Heart left ventricle (tissue), 16 donors: ENCODE data around the gene NBAS. TPM values are rescaled to one million over a fixed set of nuclear protein-coding genes. Genes with fewer than 3 reads are reported as not detected.

ENCODE experiments used
- ATAC-seq, 4 donors: fragments of 200-7000 bp; cut with Tn5 transposase; one replicate each; pipeline ENCODE4 v1.9.1; 2020 to 2022; ENCODE audit warnings: moderate library complexity in 4 of 4, mild to moderate bottlenecking in 3 of 4, moderate number of reproducible peaks in 1 of 4
- DNase-seq, 5 donors: peaks; one replicate each; pipeline ENCODE4 v3.0.0-alpha.2; 2020
- H3K27ac ChIP-seq, 12 donors: fragments of 200-600 bp; sonication (generic) in 4 of 12; one replicate each; pipeline versions ENCODE4 v1.5.0 to v1.8.0; 2016 to 2022; ENCODE audit warnings: mild to moderate bottlenecking in 2 of 12
- H3K27me3 ChIP-seq, 9 donors: fragments of 200-600 bp; sonication (generic) in 2 of 9; one replicate each; pipeline versions ENCODE4 v1.5.1 to v1.8.0; 2016 to 2022; ENCODE audit warnings: mild to moderate bottlenecking in 3 of 9
- H3K36me3 ChIP-seq, 9 donors: fragments of 200-600 bp; sonication (generic) in 2 of 9; one replicate each; pipeline versions ENCODE4 v1.5.0 to v1.8.0; 2018 to 2022; ENCODE audit warnings: mild to moderate bottlenecking in 2 of 9
- H3K4me1 ChIP-seq, 12 donors: fragments of 200-600 bp; sonication (generic) in 4 of 12; one replicate each; pipeline versions ENCODE4 v1.5.0 to v1.8.0; 2016 to 2022; ENCODE audit warnings: mild to moderate bottlenecking in 3 of 12
- H3K4me3 ChIP-seq, 12 donors: fragments of 200-600 bp; sonication (generic) in 4 of 12; one replicate each; pipeline versions ENCODE4 v1.5.0 to v1.8.0; 2017 to 2022; ENCODE audit warnings: mild to moderate bottlenecking in 9 of 12, moderate library complexity in 4 of 12
- H3K9me3 ChIP-seq, 12 donors: fragments of 200-600 bp; sonication (generic) in 4 of 12; one replicate each; pipeline versions ENCODE4 v1.5.0 to v1.8.0; 2016 to 2022; ENCODE audit warnings: mild to moderate bottlenecking in 1 of 12
- CTCF ChIP-seq, 12 donors: fragments of 200-600 bp; sonication (generic) in 4 of 12; IDR thresholded peaks; one replicate each; pipeline versions ENCODE4 v1.5.0 to v1.8.0; 2018 to 2022; ENCODE audit warnings: antibody characterized with exemption in 12 of 12, mild to moderate bottlenecking in 5 of 12
- POLR2A ChIP-seq, 2 donors: fragments of 450-650 bp; IDR thresholded peaks; one replicate each; pipeline ENCODE4 v1.6.1; 2017; ENCODE audit warnings: antibody characterized with exemption in 2 of 2, mild to moderate bottlenecking in 2 of 2, moderate library complexity in 2 of 2
- WGBS, 4 donors: extraction: QIAGEN DNeasy Blood & Tissue Kit in 2 of 4; methylation state at CpG; one replicate each; pipeline versions ENCODE4 v1.1.5 to v1.1.7; 2013 to 2018; 5-methylcytosine and 5-hydroxymethylcytosine counted together
- intact Hi-C, 10 donors: fragments of 100-400 bp; cut with DNase I; formaldehyde crosslinking; loops; one replicate each; pipeline versions ENCODE4 v1.11.1 to v1.14.2; 2022
- polyA plus RNA-seq, 2 donors: library from polyadenylated mRNA; stranded (reverse); fragments of 200-250 nt; gene quantifications; one replicate each; pipeline ENCODE4 v1.2.3, GENCODE V29; 2013
- total RNA-seq, 9 donors: library from RNA; depleted of rRNA in 2 of 9; stranded (reverse); fragments of >200 nt in 2 of 9; fragmentation: NEBNext Ultra II Directional in 3 of 9; extraction: Animal tissue kit (Norgen Biotek cat#: 25700) in 3 of 9; gene quantifications; one replicate each; pipeline versions ENCODE4 v1.1.0 to v1.2.4, GENCODE V29; 2016 to 2023
- donor health status: ischemic (EF 13 %, LVEDD 7.1; RV severe dilation, severe dysfunction).
- donor health status: healthy with polysubstance abuse.
- donor health status: DM: no; HTN: yes; CAD: no.
- donor health status: DM: no; HTN: no; CAD: no.
- donor health status: ischemic (EF 25% LVEDD 6.9; RV normal size, moderate dysfunction).
- donor health status: ischemic (EF 25% LVEDD 5.7; RV mildly dilated, moderate dysfunction).
- donor health status: healthy.
- donor health status: DM: yes; HTN: yes; CAD: no.
- donor health status: ischemic (EF 35%, LVEDD 5.7; RV mildly dilated, moderate dysfunction).
- donor health status: nonischemic (EF 11% LVEDD 7.7; RV severe dilation, severe dysfunction).
- donor health status: DM: yes; HTN: yes; CAD: no.
- donor health status: PGD.
- donor health status: ischemic (EF 29% LVEDD 5.4; RV normal size, mild dysfunction).
- donor health status: nonischemic (EF 23%, LVEDD 6.1; RV moderate dilation, normal function).

The NBAS gene
- total and polyA plus RNA-seq, 11 donors: 23.1 to 63.0 (median 50.5) TPM

GRCh38 chr2:15583826-15584225 lies 22.7 kb upstream of the NBAS start:
- intact Hi-C loops: loop anchor here in 1 of 10 donors (10.0 kb wide), 1 partner anchor 1159 kb away; no protein-coding TSS in a partner anchor
- Histone ChIP-seq H3K4me1 (peaks cover 0 to 4% (median 0%) of the 10 kb centered on the region in 12 donors), H3K27ac (no peak overlapping the region), H3K36me3 (no peaks in the 10 kb centered on the region), H3K4me3 (no peak overlapping the region), H3K27me3 (no peaks in the 10 kb centered on the region), H3K9me3 (no peaks in the 10 kb centered on the region)
- TF ChIP-seq CTCF (IDR thresholded peaks at IDR 0.05): no peak
- TF ChIP-seq POLR2A (IDR thresholded peaks at IDR 0.05): no peak
- ATAC-seq: no peak
- WGBS, 4 donors: 63 to 81% (median 74%) methylated on average over 1 of the region's 1 CpG
- no peak for DNase-seq

- Histone ChIP-seq H3K4me3 (no peak overlapping the region), H3K36me3 (no peaks in the 10 kb centered on the region), H3K27ac (no peak overlapping the region), H3K27me3 (no peaks in the 10 kb centered on the region), H3K9me3 (no peaks in the 10 kb centered on the region), H3K4me1 (peaks cover 0 to 4% (median 0%) of the 10 kb centered on the region in 12 donors)
- TF ChIP-seq POLR2A (IDR thresholded peaks at IDR 0.05): no peak
- no peak for TF ChIP-seq CTCF (IDR thresholded peaks at IDR 0.05)
- 84 to 91% (median 86%) methylated on average over 15 of the region's 15 CpGs for WGBS, 4 donors
- intact Hi-C loops: loop anchor here in 1 of 10 donors (10.0 kb wide), 1 partner anchor 1158 kb away; no protein-coding TSS in a partner anchor
- no peak for DNase-seq
- ATAC-seq: no peak
Observed at GRCh38 chr2:15582710-15583357, 21.7 kb upstream of the NBAS start.

GRCh38 chr2:15580451-15580850 lies 19.3 kb upstream of the NBAS start:
- Histone ChIP-seq H3K4me3 (no peak overlapping the region), H3K4me1 (peaks cover 0 to 4% (median 0%) of the 10 kb centered on the region in 12 donors), H3K36me3 (no peaks in the 10 kb centered on the region), H3K27me3 (no peaks in the 10 kb centered on the region), H3K27ac (no peak overlapping the region), H3K9me3 (no peaks in the 10 kb centered on the region)
- TF ChIP-seq CTCF (IDR thresholded peaks at IDR 0.05) (no peak), POLR2A (IDR thresholded peaks at IDR 0.05) (no peak)
- 79 to 92% (median 82%) methylated on average over 2 of the region's 2 CpGs for WGBS, 4 donors
- DNase-seq (no peak), ATAC-seq (no peak)
- intact Hi-C loops: loop anchor here in 1 of 10 donors (10.0 kb wide), 1 partner anchor 1156 kb away; no protein-coding TSS in a partner anchor

GRCh38 chr2:15579641-15580040 lies 18.5 kb upstream of the NBAS start:
- intact Hi-C loops: loop anchor here in 2 of 10 donors (5.0 to 10.0 kb wide), 3 partner anchors 942 to 1155 kb away; partner anchors contain the start of gene LRATD1 (in 1 of the 2)
- no peak for DNase-seq
- ATAC-seq: no peak
- H3K4me3 ChIP-seq: no peak overlapping the region
- WGBS, 4 donors: 17 to 48% (median 41%) methylated on average over 1 of the region's 1 CpG
- no peaks in the 10 kb centered on the region for H3K36me3 ChIP-seq
- H3K4me1 ChIP-seq: peaks cover 0 to 4% (median 0%) of the 10 kb centered on the region in 12 donors
- H3K27ac ChIP-seq: no peak overlapping the region
- no peaks in the 10 kb centered on the region for H3K27me3 ChIP-seq
- TF ChIP-seq CTCF (IDR thresholded peaks at IDR 0.05) (no peak), POLR2A (IDR thresholded peaks at IDR 0.05) (no peak)
- no peaks in the 10 kb centered on the region for H3K9me3 ChIP-seq
